OCI-LY7 (cell line): ENCODE results near the gene PARD3. TPM values are rescaled to one million over a fixed set of nuclear protein-coding genes. Genes with fewer than 3 reads are reported as not detected.
"Not testable (repeated sequence)": the region's sequence is repeated elsewhere in the genome, so short reads cannot be mapped to it uniquely, and the experiment has no call there.

Experiments used
- BruUV-seq: library from RNA; stranded (reverse); fragments of 400-500 nt; replicated peaks from 2 replicates; lab custom pipeline; 2021; lab: Mats Ljungman, UMichigan
- CTCF ChIA-PET: fragments of 300-600 bp; sonication (Branson Sonifier 250); formaldehyde crosslinking; loops from one replicate; lab custom pipeline; 2022; ENCODE audit warnings: antibody characterized with exemption; ENCODE audit not compliant: unreplicated experiment; lab: Charles Lee
- POLR2A ChIA-PET: fragments of 300-600 bp; sonication (Branson Sonifier 250); formaldehyde crosslinking; loops from one replicate; lab custom pipeline; 2022; ENCODE audit warnings: antibody characterized with exemption; lab: Charles Lee
- DNase-seq: peaks from one replicate; pipeline ENCODE4 v3.0.0-alpha.2; 2015; ENCODE audit warnings: low spot score
- H2AFZ ChIP-seq: fragments of 200-600 bp; sonication (generic), shearing (Covaris generic); 2 replicates; pipeline ENCODE4 v1.6.1; 2014; ENCODE audit warnings: mild to moderate bottlenecking, antibody characterized with exemption, low read length, moderate library complexity
- H3K27ac ChIP-seq: fragments of 200-600 bp; sonication (generic); 2 replicates; pipeline ENCODE4 v1.5.1; 2014; ENCODE audit warnings: mixed run types, low read depth, mild to moderate bottlenecking, moderate library complexity, low read length, inconsistent platforms; ENCODE audit not compliant: poor library complexity, severe bottlenecking
- H3K36me3 ChIP-seq: fragments of 200-600 bp; sonication (generic); 2 replicates; pipeline ENCODE4 v1.6.1; 2014; ENCODE audit warnings: mild to moderate bottlenecking, antibody characterized with exemption, low read length, moderate library complexity, mixed read lengths; ENCODE audit not compliant: insufficient read depth
- H3K4me1 ChIP-seq: fragments of 200-600 bp; sonication (generic); 2 replicates; pipeline ENCODE4 v1.5.1; 2014; ENCODE audit warnings: mild to moderate bottlenecking, low read length; ENCODE audit not compliant: insufficient read depth, poor library complexity, severe bottlenecking
- H3K4me2 ChIP-seq: fragments of 200-600 bp; sonication (generic); 2 replicates; pipeline ENCODE4 v1.6.1; 2014; ENCODE audit warnings: mild to moderate bottlenecking, low read length
- H3K4me3 ChIP-seq: fragments of 200-600 bp; sonication (generic); 2 replicates; pipeline ENCODE4 v1.5.1; 2014; ENCODE audit warnings: mild to moderate bottlenecking, low read depth, low read length; ENCODE audit not compliant: poor library complexity, severe bottlenecking
- H3K79me2 ChIP-seq: fragments of 200-600 bp; sonication (generic); 2 replicates; pipeline ENCODE4 v1.6.1; 2016; ENCODE audit warnings: low read depth, mild to moderate bottlenecking, low read length, moderate library complexity, mixed read lengths; ENCODE audit not compliant: insufficient read depth
- H3K9me2 ChIP-seq: fragments of 200-600 bp; sonication (generic); 2 replicates; pipeline ENCODE4 v1.6.1; 2016; ENCODE audit warnings: mild to moderate bottlenecking, low read length, mixed read lengths; ENCODE audit not compliant: insufficient read depth
- H3K9me3 ChIP-seq: fragments of 200-600 bp; sonication (generic); 2 replicates; pipeline ENCODE4 v1.6.1; 2014; ENCODE audit warnings: mild to moderate bottlenecking, mixed run types, low read length, mixed read lengths
- H4K20me1 ChIP-seq: fragments of 200-600 bp; sonication (generic); 2 replicates; pipeline ENCODE4 v1.6.1; 2014; ENCODE audit warnings: mild to moderate bottlenecking, antibody characterized with exemption, low read length, moderate library complexity, mixed read lengths; ENCODE audit not compliant: insufficient read depth
- EZH2phosphoT487 ChIP-seq: fragments of 200-600 bp; sonication (generic); IDR thresholded peaks from 2 replicates; pipeline ENCODE4 v1.6.1; 2018; ENCODE audit warnings: low read depth, borderline replicate concordance, mild to moderate bottlenecking, mixed run types, antibody characterized with exemption, low read length, moderate library complexity, mixed read lengths
- intact Hi-C: fragments of 100-400 bp; cut with micrococcal nuclease; formaldehyde crosslinking; loops from one replicate; pipeline ENCODE4 v1.10.0; 2022; ENCODE audit not compliant: unreplicated experiment
- total RNA-seq, 2 experiments: library from RNA; depleted of rRNA in 1 of 2; stranded (reverse); fragments of >200 nt in 1 of 2; shearing (Covaris generic) in 1 of 2; gene quantifications; 2 replicates each; pipeline ENCODE4 v1.2.3, GENCODE V29; 2014 to 2022
- TF ChIP-seq, protein P1 (sequence below): fragments of 200-600 bp; sonication (generic); conservative IDR thresholded peaks from 2 replicates; pipeline ENCODE4 v1.5.1; 2014; ENCODE audit warnings: mild to moderate bottlenecking, antibody characterized with exemption, low read length, moderate library complexity, mixed read lengths

PARD3 gene
- total RNA-seq, 2 experiments from 2014 or later, result not detected

- Histone ChIP-seq H3K9me2 (no peaks in the 10 kb centered on the region), H3K4me2 (no peak overlapping the region), H3K9me3 (no peaks in the 10 kb centered on the region), H3K4me3 (no peak overlapping the region), H3K79me2 (no peaks in the 10 kb centered on the region), H4K20me1 (no peaks in the 10 kb centered on the region), H3K4me1 (no peaks in the 10 kb centered on the region), H3K36me3 (no peaks in the 10 kb centered on the region), H3K27ac (no peak overlapping the region), H2AFZ (no peak overlapping the region)
- ChIA-PET POLR2A (interaction anchor here (1.8 kb wide), 1 partner anchor 8 kb away, joined by 5 read pairs; no protein-coding TSS in a partner anchor), CTCF (interaction anchor here (0.6 kb wide), 1 partner anchor 60 kb away, joined by 3 read pairs; no protein-coding TSS in a partner anchor)
- intact Hi-C loops, result no loop called here
- BruUV-seq, result no TSS peak
- DNase-seq, result no peak
- no peak for TF ChIP-seq EZH2phosphoT487
- TF ChIP-seq, protein P1, sequence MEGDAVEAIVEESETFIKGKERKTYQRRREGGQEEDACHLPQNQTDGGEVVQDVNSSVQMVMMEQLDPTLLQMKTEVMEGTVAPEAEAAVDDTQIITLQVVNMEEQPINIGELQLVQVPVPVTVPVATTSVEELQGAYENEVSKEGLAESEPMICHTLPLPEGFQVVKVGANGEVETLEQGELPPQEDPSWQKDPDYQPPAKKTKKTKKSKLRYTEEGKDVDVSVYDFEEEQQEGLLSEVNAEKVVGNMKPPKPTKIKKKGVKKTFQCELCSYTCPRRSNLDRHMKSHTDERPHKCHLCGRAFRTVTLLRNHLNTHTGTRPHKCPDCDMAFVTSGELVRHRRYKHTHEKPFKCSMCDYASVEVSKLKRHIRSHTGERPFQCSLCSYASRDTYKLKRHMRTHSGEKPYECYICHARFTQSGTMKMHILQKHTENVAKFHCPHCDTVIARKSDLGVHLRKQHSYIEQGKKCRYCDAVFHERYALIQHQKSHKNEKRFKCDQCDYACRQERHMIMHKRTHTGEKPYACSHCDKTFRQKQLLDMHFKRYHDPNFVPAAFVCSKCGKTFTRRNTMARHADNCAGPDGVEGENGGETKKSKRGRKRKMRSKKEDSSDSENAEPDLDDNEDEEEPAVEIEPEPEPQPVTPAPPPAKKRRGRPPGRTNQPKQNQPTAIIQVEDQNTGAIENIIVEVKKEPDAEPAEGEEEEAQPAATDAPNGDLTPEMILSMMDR, result no peak
Measured at GRCh38 chr10:34646331-34646730, 168.8 kb downstream of the PARD3 start.

DNA sequence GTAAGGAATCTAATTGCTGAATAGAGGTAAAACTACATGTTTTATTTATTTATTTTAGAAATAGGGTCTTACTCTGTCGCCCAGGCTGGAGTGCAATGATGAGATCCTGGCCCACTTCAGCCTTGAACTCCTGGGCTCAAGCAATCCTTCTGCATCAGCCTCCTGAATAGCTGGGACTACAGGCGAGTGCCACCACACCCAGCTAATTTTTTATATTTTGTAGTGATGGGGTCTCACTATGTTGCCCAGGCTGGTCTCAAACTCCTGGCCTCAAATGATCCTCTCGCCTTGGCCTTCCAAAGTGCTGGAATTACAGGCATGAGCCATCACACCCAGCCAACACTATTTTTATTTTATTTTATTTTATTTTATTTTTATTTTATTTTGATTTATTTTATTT, 170.3 kb downstream of the PARD3 start:
- H3K79me2 ChIP-seq, H3K9me3 ChIP-seq, H3K36me3 ChIP-seq, H4K20me1 ChIP-seq, H3K4me2 ChIP-seq, H3K9me2 ChIP-seq, H3K27ac ChIP-seq, BruUV-seq, H3K4me3 ChIP-seq, H3K4me1 ChIP-seq, POLR2A ChIA-PET, CTCF ChIA-PET, H2AFZ ChIP-seq, intact Hi-C loops, DNase-seq: not testable (repeated sequence)

- Histone ChIP-seq H3K27ac (no peak overlapping the region), H3K4me2 (no peak overlapping the region), H3K79me2 (no peaks in the 10 kb centered on the region), H3K36me3 (no peaks in the 10 kb centered on the region), H2AFZ (no peak overlapping the region), H3K9me2 (no peaks in the 10 kb centered on the region), H3K4me3 (no peak overlapping the region), H3K4me1 (no peaks in the 10 kb centered on the region), H4K20me1 (no peaks in the 10 kb centered on the region), H3K9me3 (no peaks in the 10 kb centered on the region)
- ChIA-PET CTCF (no interaction called here), POLR2A (no interaction called here)
- BruUV-seq, result no TSS peak
- TF ChIP-seq EZH2phosphoT487, result no peak
- TF ChIP-seq, protein P1, result no peak
- DNase-seq, result no peak
- intact Hi-C loops, result no loop called here
Measured at GRCh38 chr10:34644224-34644623, 170.9 kb downstream of the PARD3 start.
